ENCODE results near the gene MELK. TPM values are rescaled to one million over a fixed set of nuclear protein-coding genes. Genes with fewer than 3 reads are reported as not detected.

Gene MELK
- polyA plus RNA-seq, 3 donors from 2014 or later: 0.18 to 1.2 TPM; not detected in 1

- no peak overlapping the region for H3K4me3 Mint-ChIP-seq
- no peaks in the 10 kb centered on the region for H3K4me1 Mint-ChIP-seq
- DNase-seq: no peak
- H3K36me3 Mint-ChIP-seq: no peaks in the 10 kb centered on the region
- no peaks in the 10 kb centered on the region for H3K9me3 Mint-ChIP-seq
- no peak overlapping the region for H3K27ac Mint-ChIP-seq
- H3K27me3 Mint-ChIP-seq (ENCODE audit: low read depth in 3 of 3): peaks cover 3 to 5% (median 3%) of the 10 kb centered on the region in 3 donors
Measured at GRCh38 chr9:36716496-36716895, 143.8 kb downstream of the MELK start.

- Mint-ChIP-seq H3K4me1 (no peaks in the 10 kb centered on the region), H3K9me3 (no peaks in the 10 kb centered on the region)
Measured at GRCh38 chr9:36717276-36717675, 144.6 kb downstream of the MELK start.

GRCh38 chr9:36718612-36719011, 145.9 kb downstream of the MELK start:
- no peaks in the 10 kb centered on the region for H3K4me1 Mint-ChIP-seq
- no peak overlapping the region for H3K27ac Mint-ChIP-seq
- H3K36me3 Mint-ChIP-seq: no peaks in the 10 kb centered on the region
- H3K4me3 Mint-ChIP-seq: no peak overlapping the region
- no peak for DNase-seq
- peaks cover 0 to 3% (median 3%) of the 10 kb centered on the region in 3 donors for H3K27me3 Mint-ChIP-seq (ENCODE audit: low read depth in 3 of 3)
- H3K9me3 Mint-ChIP-seq: no peaks in the 10 kb centered on the region

More at GRCh38 chr9:36717276-36717675, 144.6 kb downstream of the MELK start:
- Mint-ChIP-seq H3K4me3 (no peak overlapping the region), H3K36me3 (no peaks in the 10 kb centered on the region), H3K27me3 (ENCODE audit: low read depth in 3 of 3) (peaks cover 3 to 5% (median 3%) of the 10 kb centered on the region in 3 donors), H3K27ac (no peak overlapping the region)
- no peak for DNase-seq

GRCh38 chr9:36720043-36720442, 147.3 kb downstream of the MELK start:
- no peak overlapping the region for H3K27ac Mint-ChIP-seq
- H3K4me3 Mint-ChIP-seq: no peak overlapping the region
- H3K4me1 Mint-ChIP-seq: no peaks in the 10 kb centered on the region
- H3K36me3 Mint-ChIP-seq: no peaks in the 10 kb centered on the region
- H3K27me3 Mint-ChIP-seq (ENCODE audit: low read depth in 3 of 3): peaks cover 0 to 6% (median 5%) of the 10 kb centered on the region in 3 donors
- no peak for DNase-seq
- H3K9me3 Mint-ChIP-seq: no peaks in the 10 kb centered on the region

GRCh38 chr9:36721846-36722588, 149.3 kb downstream of the MELK start:
- Mint-ChIP-seq H3K27me3 (ENCODE audit: low read depth in 3 of 3) (peaks cover 0 to 3% (median 3%) of the 10 kb centered on the region in 3 donors), H3K27ac (no peak overlapping the region), H3K4me3 (no peak overlapping the region), H3K4me1 (no peaks in the 10 kb centered on the region), H3K36me3 (no peaks in the 10 kb centered on the region), H3K9me3 (no peaks in the 10 kb centered on the region)
- DNase-seq: no peak

GRCh38 chr9:36725777-36726356, 153.2 kb downstream of the MELK start:
- no peak overlapping the region for H3K4me3 Mint-ChIP-seq
- no peaks in the 10 kb centered on the region for H3K4me1 Mint-ChIP-seq
- no peaks in the 10 kb centered on the region for H3K9me3 Mint-ChIP-seq
- DNase-seq: no peak
- H3K36me3 Mint-ChIP-seq: no peaks in the 10 kb centered on the region
- peaks cover 0 to 4% (median 3%) of the 10 kb centered on the region in 3 donors for H3K27me3 Mint-ChIP-seq (ENCODE audit: low read depth in 3 of 3)
- H3K27ac Mint-ChIP-seq: no peak overlapping the region

Other genes with a start within 250 kb of the MELK start
- 10 to 100 TPM in 2 of 3 donors, 1 to 10 TPM in 1; 8.3 to 24.1 (median 15.3) TPM for gene RNF38, start 172.6 kb upstream of the MELK start, polyA plus RNA-seq

Measured in immature natural killer cell (primary cell).